K562 (cell line): ENCODE measurements around the gene LIN28B. TPM values are rescaled to one million over a fixed set of nuclear protein-coding genes. Genes with fewer than 3 reads are reported as not detected.

Experiments
- BCL6 ChIP-seq: fragments of 250-450 bp; sonication (Bioruptor Pico); IDR thresholded peaks from 2 replicates; pipeline ENCODE4 v1.4.0; 2020
- E2F5 ChIP-seq: sonication (generic); formaldehyde crosslinking; IDR thresholded peaks from 2 replicates; pipeline ENCODE4 v1.8.0; 2022; ENCODE audit warnings: mild to moderate bottlenecking, missing genetic modification reagents
- FOSL1 ChIP-seq: fragments of 200-800 bp; sonication (Bioruptor generic); conservative IDR thresholded peaks from 2 replicates; pipeline ENCODE4 v1.6.1; 2016; ENCODE audit warnings: missing genetic modification characterization, missing compliant biosample characterization
- MLLT1 ChIP-seq, 2 experiments: fragments of 450-650 bp; IDR thresholded peaks; 2 replicates each; pipeline ENCODE4 v1.6.1; 2016
- NFIC ChIP-seq: fragments of 450-650 bp; IDR thresholded peaks from 2 replicates; pipeline ENCODE4 v1.6.1; 2017; ENCODE audit warnings: mild to moderate bottlenecking, inconsistent platforms
- RB1 ChIP-seq: fragments of 450-650 bp; IDR thresholded peaks from 2 replicates; pipeline ENCODE4 v1.6.1; 2017; ENCODE audit warnings: low read depth, mild to moderate bottlenecking
- ZBTB7A ChIP-seq: IDR thresholded peaks from 2 replicates; pipeline ENCODE4 v1.6.1; 2011; ENCODE audit warnings: low read depth, mild to moderate bottlenecking, low read length, moderate library complexity, borderline replicate concordance; ENCODE audit not compliant: control insufficient read depth
- ZMIZ1 ChIP-seq, 2 experiments: fragments of 150-350 bp in 1 of 2; IDR thresholded peaks; 2 replicates each; pipeline ENCODE4 v1.6.1; 2012 to 2016; ENCODE audit warnings: low read depth in 2 of 2, low read length in 2 of 2, mild to moderate bottlenecking in 1 of 2, moderate library complexity in 1 of 2
- ZNF395 ChIP-seq: fragments of 200-800 bp; sonication (Bioruptor generic); IDR thresholded peaks from 2 replicates; pipeline ENCODE4 v1.6.1; 2017; ENCODE audit warnings: missing genetic modification characterization, missing compliant biosample characterization
- ZNF561 ChIP-seq: fragments of 450-650 bp; formaldehyde crosslinking; conservative IDR thresholded peaks from 2 replicates; pipeline ENCODE4 v1.4.0; 2020; ENCODE audit warnings: mild to moderate bottlenecking, moderate library complexity
- polyA plus RNA-seq, 8 experiments: library from polyadenylated mRNA; depleted of rRNA in 4 of 8; stranded (reverse) in 5 of 8; unstranded in 3 of 8; fragments of >200 nt; fragmentation: Nextera tagmentation in 2 of 8; fragmentation: Illumina TruSeq in 1 of 8; extraction: Ambion mirVana in 2 of 8; extraction: Trizol in 1 of 8; gene quantifications; 2 replicates each; pipeline versions ENCODE4 v1.2.1 to v1.2.3, GENCODE V29; 2011 to 2014; ENCODE audit warnings: inconsistent platforms in 1 of 8, missing spikeins in 1 of 8
- total RNA-seq, 7 experiments: library from RNA; depleted of rRNA in 6 of 7; stranded (reverse); fragments of >200 nt in 6 of 7; fragmentation: Illumina TruSeq in 2 of 7; extraction: Trizol in 2 of 7; gene quantifications; 2 replicates each; pipeline versions ENCODE4 v1.2.1 to v1.2.3, GENCODE V29; 2011 to 2021; ENCODE audit warnings: low replicate concordance in 1 of 7

Gene LIN28B
- total and polyA plus RNA-seq, 9 of the 15 experiments (the other 6 are each of a cell fraction or from before 2014, with no cell fraction given), result 20.9 to 77.3 (median 42.1) TPM

- no peak for TF ChIP-seq FOSL1 (tag)
- no peak for TF ChIP-seq RB1
- TF ChIP-seq NFIC, result no peak
- TF ChIP-seq ZNF395 (CRISPR knock-in tag), result no peak
- TF ChIP-seq E2F5 (CRISPR knock-in tag), result no peak
- TF ChIP-seq MLLT1 (IDR thresholded peaks at IDR 0.05), result no peak
- no peak for TF ChIP-seq BCL6 (CRISPR knock-in tag)
- TF ChIP-seq ZBTB7A, result no peak
- TF ChIP-seq ZMIZ1 (IDR thresholded peaks at IDR 0.05; ENCODE audit: low read depth in 2 of 2, low read length in 2 of 2), result no peak
- no peak for TF ChIP-seq ZNF561 (CRISPR knock-in tag)
These were observed 65.5 kb downstream of the LIN28B start (continued) for GRCh38 chr6:105022416-105022815.
